Natural killer cell (primary cell): ENCODE results near the gene PLCH1. TPM values are rescaled to one million over a fixed set of nuclear protein-coding genes. Genes with fewer than 3 reads are reported as not detected.

Source experiments
- ATAC-seq, 3 donors: fragments of 150-1000 bp in 2 of 3; fragments of 200-7000 bp in 1 of 3; cut with Tn5 transposase; 1 replicate in 1 of 3; 2 replicates in 2 of 3; pipeline ENCODE4 v1.10.0; 2021; ENCODE audit warnings: mild to moderate bottlenecking in 2 of 3, moderate library complexity in 2 of 3
- DNase-seq, 2 donors: peaks; one replicate each; pipeline versions ENCODE4 v3.0.0 to v3.0.0-alpha.2; 2013 to 2021; ENCODE audit warnings: mixed read lengths in 1 of 2
- H3K27ac ChIP-seq: one replicate; pipeline ENCODE4 v1.5.1; 2013; ENCODE audit warnings: mild to moderate bottlenecking, low read length
- H3K27me3 ChIP-seq: one replicate; pipeline ENCODE4 v1.6.1; 2013; ENCODE audit warnings: low read length; ENCODE audit not compliant: control insufficient read depth, insufficient read depth
- H3K36me3 ChIP-seq: one replicate; pipeline ENCODE4 v1.6.1; 2013; ENCODE audit warnings: low read length; ENCODE audit not compliant: control insufficient read depth, insufficient read depth
- H3K4me1 ChIP-seq: one replicate; pipeline ENCODE4 v1.6.1; 2013; ENCODE audit warnings: low read length; ENCODE audit not compliant: control insufficient read depth, insufficient read depth
- H3K4me3 ChIP-seq: one replicate; pipeline ENCODE4 v1.5.1; 2013; ENCODE audit warnings: low read length
- H3K9me3 ChIP-seq: one replicate; pipeline ENCODE4 v1.6.1; 2013; ENCODE audit warnings: low read length; ENCODE audit not compliant: control insufficient read depth, insufficient read depth
- H3K27ac Mint-ChIP-seq, 2 donors: one replicate each; pipeline ENCODE4 v1.8.0; 2022; ENCODE audit warnings: mild to moderate bottlenecking in 2 of 2, mixed read lengths in 2 of 2, moderate library complexity in 1 of 2
- H3K27me3 Mint-ChIP-seq, 2 donors: one replicate each; pipeline ENCODE4 v1.8.0; 2022; ENCODE audit warnings: low read depth in 2 of 2, mixed read lengths in 2 of 2
- H3K36me3 Mint-ChIP-seq: one replicate; pipeline ENCODE4 v1.8.0; 2022; ENCODE audit warnings: mixed read lengths
- H3K4me1 Mint-ChIP-seq, 2 donors: one replicate each; pipeline ENCODE4 v1.8.0; 2022; ENCODE audit warnings: mixed read lengths in 2 of 2
- H3K4me3 Mint-ChIP-seq: one replicate; pipeline ENCODE4 v1.8.0; 2022; ENCODE audit warnings: mild to moderate bottlenecking, moderate library complexity, mixed read lengths
- H3K9me3 Mint-ChIP-seq, 2 donors: one replicate each; pipeline ENCODE4 v1.8.0; 2022; ENCODE audit warnings: mixed read lengths in 2 of 2
- WGBS: methylation state at CpG from one replicate; pipeline ENCODE4 v1.1.7; 2013; ENCODE audit warnings: missing lambda C conversion rate; ENCODE audit not compliant: insufficient coverage; 5-methylcytosine and 5-hydroxymethylcytosine counted together
- intact Hi-C: fragments of 100-400 bp; cut with micrococcal nuclease; formaldehyde crosslinking; loops from one replicate; pipeline ENCODE4 v1.14.2; 2022
- total RNA-seq, 4 donors: library from RNA; stranded (reverse); fragments of 120-200 nt in 1 of 4; gene quantifications; one replicate each; pipeline versions ENCODE4 v1.2.3 to v1.2.4, GENCODE V29; 2013 to 2022
- TF ChIP-seq, protein P1 (sequence below): fragments of 200-600 bp; IDR thresholded peaks from one replicate; pipeline ENCODE4 v1.8.0; 2022; ENCODE audit warnings: antibody characterized with exemption

The PLCH1 gene
- total RNA-seq, 3 donors from 2014 or later (not counting 1 experiment from before 2014, with no cell fraction given): 0.05 to 0.26 (median 0.08) TPM

DNA sequence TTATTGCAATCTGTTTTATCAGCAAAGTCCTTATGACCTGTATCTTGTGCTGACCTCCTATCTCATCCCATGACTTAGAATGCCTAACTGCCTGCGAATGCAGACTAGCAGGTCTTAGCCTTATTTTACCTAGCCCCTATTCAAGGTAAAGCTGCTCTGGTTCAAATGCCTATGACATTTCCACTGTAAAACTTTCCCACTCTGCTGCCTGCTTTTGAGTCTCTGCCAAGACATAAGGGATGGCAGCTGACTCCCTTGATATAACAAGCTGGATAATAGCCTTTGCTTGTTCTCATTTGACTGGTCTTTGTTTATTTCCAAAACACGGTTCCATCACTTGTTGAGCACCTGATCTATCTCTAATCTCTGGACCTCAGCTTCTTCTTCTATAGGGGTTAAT lies 319.5 kb downstream of the PLCH1 start:
- 97% methylated on average over 2 of the region's 2 CpGs for WGBS
- H3K4me3 ChIP-seq: no peak overlapping the region
- no peak for ATAC-seq

GRCh38 chr3:155424323-155424710 lies 320.6 kb downstream of the PLCH1 start:
- Histone ChIP-seq H3K4me1 (no peaks in the 10 kb centered on the region), H3K36me3 (no peaks in the 10 kb centered on the region), H3K27me3 (no peaks in the 10 kb centered on the region), H3K27ac (no peak overlapping the region), H3K4me3 (no peak overlapping the region), H3K9me3 (peaks cover 8% of the 10 kb centered on the region)
- peaks cover 4 to 6% of the 10 kb centered on the region in 2 donors for H3K9me3 Mint-ChIP-seq
- H3K27ac Mint-ChIP-seq: no peak overlapping the region
- ATAC-seq: no peak
- no peaks in the 10 kb centered on the region for H3K27me3 Mint-ChIP-seq
- no peaks in the 10 kb centered on the region for H3K4me1 Mint-ChIP-seq
- TF ChIP-seq, protein P1, sequence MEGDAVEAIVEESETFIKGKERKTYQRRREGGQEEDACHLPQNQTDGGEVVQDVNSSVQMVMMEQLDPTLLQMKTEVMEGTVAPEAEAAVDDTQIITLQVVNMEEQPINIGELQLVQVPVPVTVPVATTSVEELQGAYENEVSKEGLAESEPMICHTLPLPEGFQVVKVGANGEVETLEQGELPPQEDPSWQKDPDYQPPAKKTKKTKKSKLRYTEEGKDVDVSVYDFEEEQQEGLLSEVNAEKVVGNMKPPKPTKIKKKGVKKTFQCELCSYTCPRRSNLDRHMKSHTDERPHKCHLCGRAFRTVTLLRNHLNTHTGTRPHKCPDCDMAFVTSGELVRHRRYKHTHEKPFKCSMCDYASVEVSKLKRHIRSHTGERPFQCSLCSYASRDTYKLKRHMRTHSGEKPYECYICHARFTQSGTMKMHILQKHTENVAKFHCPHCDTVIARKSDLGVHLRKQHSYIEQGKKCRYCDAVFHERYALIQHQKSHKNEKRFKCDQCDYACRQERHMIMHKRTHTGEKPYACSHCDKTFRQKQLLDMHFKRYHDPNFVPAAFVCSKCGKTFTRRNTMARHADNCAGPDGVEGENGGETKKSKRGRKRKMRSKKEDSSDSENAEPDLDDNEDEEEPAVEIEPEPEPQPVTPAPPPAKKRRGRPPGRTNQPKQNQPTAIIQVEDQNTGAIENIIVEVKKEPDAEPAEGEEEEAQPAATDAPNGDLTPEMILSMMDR: no peak
- intact Hi-C loops: no loop called here
- DNase-seq: no peak
- H3K4me3 Mint-ChIP-seq: no peak overlapping the region
- H3K36me3 Mint-ChIP-seq: no peaks in the 10 kb centered on the region

More for the DNA sequence above, 319.5 kb downstream of the PLCH1 start:
- Mint-ChIP-seq H3K36me3 (no peaks in the 10 kb centered on the region), H3K4me1 (no peaks in the 10 kb centered on the region), H3K27me3 (no peaks in the 10 kb centered on the region), H3K9me3 (peaks cover 4 to 6% of the 10 kb centered on the region in 2 donors), H3K27ac (no peak overlapping the region), H3K4me3 (no peak overlapping the region)
- TF ChIP-seq, protein P1: no peak
- H3K27me3 ChIP-seq: no peaks in the 10 kb centered on the region
- intact Hi-C loops: no loop called here
- peaks cover 10% of the 10 kb centered on the region for H3K9me3 ChIP-seq
- H3K27ac ChIP-seq: no peak overlapping the region
- no peaks in the 10 kb centered on the region for H3K4me1 ChIP-seq
- DNase-seq: no peak
- H3K36me3 ChIP-seq: no peaks in the 10 kb centered on the region

DNA sequence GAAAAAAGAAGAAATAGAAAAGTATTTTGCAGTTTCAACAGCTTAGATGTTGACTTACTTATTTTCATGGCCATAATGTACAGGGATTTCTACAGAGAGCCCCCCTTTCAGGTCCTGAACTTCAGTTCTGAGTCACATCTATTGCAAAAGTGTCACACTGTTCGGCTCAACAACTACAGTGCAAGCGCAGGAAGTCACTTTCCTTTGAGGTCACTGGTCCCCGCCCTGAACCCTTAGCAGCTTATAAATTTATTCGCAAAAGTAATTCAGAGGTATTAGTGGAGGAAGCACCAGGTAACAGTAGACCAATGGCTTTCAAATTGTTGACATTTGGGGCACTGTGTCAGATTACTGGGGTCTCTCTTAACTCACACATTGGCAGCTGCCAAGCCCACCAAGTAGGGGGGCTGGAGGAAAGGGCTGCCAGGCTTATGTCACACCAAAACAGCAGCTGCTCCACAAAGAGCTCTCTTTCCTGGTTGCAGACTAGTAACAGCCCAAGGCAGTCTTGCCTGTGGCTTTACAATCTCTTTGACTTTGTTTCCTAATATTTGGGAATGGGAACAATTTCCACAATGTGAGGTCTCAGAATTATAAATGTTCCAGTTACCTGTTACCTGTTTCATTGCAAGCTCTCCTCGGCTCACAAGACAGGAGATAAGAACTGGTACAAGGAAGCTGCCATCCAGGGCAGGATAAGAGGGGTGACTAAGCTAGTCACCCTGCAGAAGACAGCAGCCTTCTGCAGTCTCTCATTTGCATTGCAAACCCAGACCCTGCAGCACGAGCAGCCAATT lies 321.1 kb downstream of the PLCH1 start:
- Mint-ChIP-seq H3K27me3 (no peaks in the 10 kb centered on the region), H3K9me3 (peaks cover 4 to 6% of the 10 kb centered on the region in 2 donors), H3K36me3 (no peaks in the 10 kb centered on the region), H3K4me1 (no peaks in the 10 kb centered on the region), H3K27ac (no peak overlapping the region), H3K4me3 (no peak overlapping the region)
- ATAC-seq (no peak), DNase-seq (no peak)
- WGBS: 61% methylated on average over 6 of the region's 6 CpGs
- intact Hi-C loops: no loop called here
- H3K4me3 ChIP-seq: no peak overlapping the region
- peaks cover 2% of the 10 kb centered on the region for H3K9me3 ChIP-seq
- H3K36me3 ChIP-seq: no peaks in the 10 kb centered on the region
- no peaks in the 10 kb centered on the region for H3K4me1 ChIP-seq
- TF ChIP-seq, protein P1: no peak
- no peaks in the 10 kb centered on the region for H3K27me3 ChIP-seq
- no peak overlapping the region for H3K27ac ChIP-seq
